ENCODE results near the gene PLK4.
A peak's percentile ranks its signal among the peaks of the same experiment; 100 is the strongest.

Gene PLK4

DNA sequence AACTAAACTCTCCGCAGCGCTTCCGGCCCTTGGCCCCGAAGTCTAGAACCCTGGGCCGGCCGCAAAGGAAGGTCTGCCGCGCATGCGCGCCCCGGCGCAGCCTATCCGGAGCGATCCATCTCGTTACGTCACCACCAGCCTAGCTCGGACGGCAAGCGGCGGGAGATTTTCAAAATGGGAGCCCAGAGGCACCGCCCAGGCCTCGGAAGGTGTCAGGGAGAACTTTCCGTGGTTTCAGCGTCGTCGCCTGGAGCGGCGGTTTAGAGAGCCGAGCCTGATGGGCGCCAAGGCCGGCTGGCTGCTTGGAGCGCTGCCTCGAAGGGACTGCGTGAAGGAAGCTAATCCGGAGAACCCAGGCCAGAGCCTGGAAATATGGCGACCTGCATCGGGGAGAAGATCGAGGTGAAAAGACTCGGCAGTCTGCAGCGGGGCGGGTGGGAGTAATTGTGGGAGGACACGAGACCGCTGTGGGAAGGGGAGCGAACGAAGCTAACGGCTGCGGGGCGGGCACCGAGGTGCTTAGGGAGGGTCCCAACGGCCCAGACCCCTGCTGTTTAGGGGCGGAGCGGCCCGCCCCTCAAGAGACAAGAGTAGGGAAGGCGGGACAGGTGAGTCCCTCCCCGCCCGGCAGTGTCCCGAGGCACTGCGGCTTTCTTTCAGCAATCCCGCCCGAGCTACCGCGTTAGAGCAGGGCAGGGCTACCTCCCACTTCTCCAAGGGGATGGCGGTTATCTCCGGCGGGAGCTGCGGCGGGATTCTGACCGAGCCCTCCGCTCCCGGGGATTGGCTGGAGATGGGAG is at the start of gene PLK4:
Gene PLK4 (plus strand): TSS at position 131 of the 800 bp plus-strand sequence. CDS start 242 bp downstream, at position 373.
- TF ChIP-seq, protein P1, sequence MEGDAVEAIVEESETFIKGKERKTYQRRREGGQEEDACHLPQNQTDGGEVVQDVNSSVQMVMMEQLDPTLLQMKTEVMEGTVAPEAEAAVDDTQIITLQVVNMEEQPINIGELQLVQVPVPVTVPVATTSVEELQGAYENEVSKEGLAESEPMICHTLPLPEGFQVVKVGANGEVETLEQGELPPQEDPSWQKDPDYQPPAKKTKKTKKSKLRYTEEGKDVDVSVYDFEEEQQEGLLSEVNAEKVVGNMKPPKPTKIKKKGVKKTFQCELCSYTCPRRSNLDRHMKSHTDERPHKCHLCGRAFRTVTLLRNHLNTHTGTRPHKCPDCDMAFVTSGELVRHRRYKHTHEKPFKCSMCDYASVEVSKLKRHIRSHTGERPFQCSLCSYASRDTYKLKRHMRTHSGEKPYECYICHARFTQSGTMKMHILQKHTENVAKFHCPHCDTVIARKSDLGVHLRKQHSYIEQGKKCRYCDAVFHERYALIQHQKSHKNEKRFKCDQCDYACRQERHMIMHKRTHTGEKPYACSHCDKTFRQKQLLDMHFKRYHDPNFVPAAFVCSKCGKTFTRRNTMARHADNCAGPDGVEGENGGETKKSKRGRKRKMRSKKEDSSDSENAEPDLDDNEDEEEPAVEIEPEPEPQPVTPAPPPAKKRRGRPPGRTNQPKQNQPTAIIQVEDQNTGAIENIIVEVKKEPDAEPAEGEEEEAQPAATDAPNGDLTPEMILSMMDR (IDR thresholded peaks at IDR 0.05; ENCODE audit: low read depth, low read length) = no peak
- H3K4me3 ChIP-seq (replicated peaks in 1 of 2; ENCODE audit: low read depth in 2 of 2, low read length in 2 of 2) = peak within 1 kb of the TSS; percentile 92
- peak; percentile 96 to 97 for DNase-seq (ENCODE audit: low read depth in 2 of 2)

DNA sequence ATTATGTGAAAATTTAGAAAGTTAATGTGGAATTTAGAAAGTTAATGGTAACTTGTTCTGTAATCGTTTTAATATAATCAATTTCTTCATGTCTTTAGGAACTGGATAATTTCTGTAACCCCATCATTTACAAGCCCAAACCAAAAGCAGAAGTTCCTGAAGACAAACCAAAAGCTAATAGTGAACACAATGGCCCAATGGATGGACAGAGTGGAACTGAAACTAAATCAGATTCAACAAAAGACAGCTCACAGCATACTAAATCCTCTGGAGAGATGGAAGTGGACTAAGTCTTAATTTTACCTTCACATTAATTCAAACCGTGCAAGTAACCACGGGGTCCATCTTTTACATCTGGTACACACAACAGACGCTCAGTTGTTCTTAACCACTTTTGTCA is 48.1 kb upstream of the PLK4 start:
- TF ChIP-seq, protein P1 (IDR thresholded peaks at IDR 0.05; ENCODE audit: low read depth, low read length) = no peak
- DNase-seq (ENCODE audit: low read depth in 2 of 2) = no peak
- H3K4me3 ChIP-seq (replicated peaks in 1 of 2; ENCODE audit: low read depth in 2 of 2, low read length in 2 of 2) = no peak overlapping the region

DNA sequence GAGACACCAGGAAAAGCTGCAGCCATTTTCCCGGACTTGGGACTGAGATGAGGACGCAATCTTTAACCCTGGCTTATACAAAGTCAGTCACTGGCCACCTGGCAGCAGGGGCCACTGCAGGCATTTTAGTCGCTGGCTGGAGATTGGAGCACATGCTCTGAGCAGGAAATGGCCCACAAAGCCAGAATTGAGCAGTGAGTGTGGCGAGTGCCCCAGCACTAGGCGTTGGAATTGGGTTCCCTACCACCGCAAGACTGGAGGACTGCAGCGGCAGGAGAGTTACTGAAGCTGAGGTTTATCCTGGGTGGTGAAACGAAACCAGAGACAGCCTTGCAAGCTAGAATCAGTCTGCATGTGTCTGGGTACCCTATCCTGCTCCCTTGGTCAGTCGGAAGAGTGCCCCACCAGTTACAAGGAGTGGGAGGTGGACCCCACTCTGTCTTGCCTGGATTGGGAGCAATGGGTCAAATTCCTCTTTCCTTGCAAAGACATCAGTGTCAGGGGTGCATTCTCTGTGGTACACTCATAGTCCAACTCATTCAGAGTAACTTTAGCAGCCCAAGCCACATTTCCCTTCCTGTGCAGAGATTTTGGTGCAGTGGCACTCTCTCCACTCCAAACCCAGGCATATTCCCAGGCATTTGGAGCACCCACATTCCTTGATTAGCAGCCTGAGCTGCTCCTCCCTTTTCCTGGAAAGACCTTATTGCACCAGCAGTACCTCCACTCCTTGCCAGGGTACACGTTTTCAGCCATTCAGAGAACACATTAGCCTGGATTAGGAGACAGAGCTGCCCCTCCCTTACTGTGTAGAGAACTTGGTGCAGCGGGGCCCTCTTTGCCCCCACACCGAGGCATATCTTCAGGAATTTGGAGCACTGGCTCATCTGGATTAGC is 36.7 kb upstream of the PLK4 start:
- TF ChIP-seq, protein P1 (IDR thresholded peaks at IDR 0.05; ENCODE audit: low read depth, low read length) = no peak
- no peak overlapping the region for H3K4me3 ChIP-seq (replicated peaks in 1 of 2; ENCODE audit: low read depth in 2 of 2, low read length in 2 of 2)
- DNase-seq (ENCODE audit: low read depth in 2 of 2) = no peak

DNA sequence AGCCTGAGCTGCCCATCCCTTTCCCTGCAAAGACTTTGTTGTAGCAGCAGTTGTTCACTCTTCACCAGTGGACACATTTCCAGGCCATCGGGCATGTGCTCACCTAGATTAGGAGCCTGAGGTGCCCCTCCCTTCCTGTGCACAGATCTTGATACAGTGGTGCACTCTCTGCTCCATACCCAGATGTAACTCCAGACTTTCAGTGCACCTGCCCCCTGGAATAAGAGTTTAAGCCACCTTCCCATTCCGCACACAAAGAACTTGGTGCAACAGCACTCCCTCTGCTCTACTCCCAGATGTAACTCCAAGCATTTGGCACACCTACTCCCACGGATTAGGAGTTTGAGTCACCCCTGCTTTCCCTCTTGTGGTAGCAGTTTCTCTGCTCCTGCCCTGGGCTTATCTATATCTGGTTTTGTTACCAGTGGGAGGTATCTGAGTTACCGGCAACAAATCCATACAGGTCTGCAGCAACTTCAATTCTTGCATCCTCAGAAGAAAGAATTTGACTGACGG is 36.0 kb upstream of the PLK4 start:
- TF ChIP-seq, protein P1 (IDR thresholded peaks at IDR 0.05; ENCODE audit: low read depth, low read length) = no peak
- no peak overlapping the region for H3K4me3 ChIP-seq (replicated peaks in 1 of 2; ENCODE audit: low read depth in 2 of 2, low read length in 2 of 2)
- DNase-seq (ENCODE audit: low read depth in 2 of 2) = no peak

DNA sequence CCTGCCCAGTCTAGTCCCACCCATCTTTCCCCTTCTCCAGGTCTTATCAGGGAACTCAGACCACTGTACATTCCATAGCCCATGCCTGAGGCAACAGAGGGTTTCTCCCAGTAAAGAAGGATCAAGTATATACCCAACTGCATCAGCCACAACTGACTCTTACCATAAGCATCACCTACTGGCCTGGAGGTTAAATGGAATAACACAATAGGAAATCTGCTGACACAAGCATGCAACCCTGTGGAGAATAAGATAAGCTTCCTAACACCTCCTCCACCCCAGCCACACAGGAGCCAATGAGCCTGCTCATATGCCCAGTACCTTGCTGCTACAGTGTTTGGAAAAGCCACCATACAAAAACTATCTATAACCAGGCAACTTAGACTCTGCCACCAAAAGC is 34.6 kb upstream of the PLK4 start:
- TF ChIP-seq, protein P1 (IDR thresholded peaks at IDR 0.05; ENCODE audit: low read depth, low read length) = no peak
- H3K4me3 ChIP-seq (replicated peaks in 1 of 2; ENCODE audit: low read depth in 2 of 2, low read length in 2 of 2) = no peak overlapping the region
- no peak for DNase-seq (ENCODE audit: low read depth in 2 of 2)

DNA sequence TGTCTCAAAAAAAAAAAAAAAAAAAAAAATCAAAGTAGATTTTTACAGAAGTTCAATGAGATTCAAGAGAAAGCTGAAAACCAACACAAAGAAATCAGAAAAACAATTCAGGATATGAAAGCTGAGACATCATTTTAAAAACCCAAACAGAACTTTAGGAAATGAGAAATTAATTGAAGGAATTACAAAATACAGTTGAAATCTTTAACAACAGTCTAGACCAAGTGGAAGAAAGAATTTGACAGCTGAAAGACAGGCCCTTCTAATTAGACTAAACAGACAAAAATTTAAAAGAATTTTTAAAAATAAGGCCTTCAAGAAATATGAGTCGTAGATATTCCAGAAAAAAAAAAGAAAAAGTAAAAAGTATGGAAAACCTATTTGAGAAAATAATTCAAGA is 33.9 kb upstream of the PLK4 start:
- TF ChIP-seq, protein P1 (IDR thresholded peaks at IDR 0.05; ENCODE audit: low read depth, low read length) = no peak
- no peak overlapping the region for H3K4me3 ChIP-seq (replicated peaks in 1 of 2; ENCODE audit: low read depth in 2 of 2, low read length in 2 of 2)
- DNase-seq (ENCODE audit: low read depth in 2 of 2) = no peak

Data from cardiac fibroblast (primary cell).